Trophoblast cell (in vitro differentiated cells and primary cell): ENCODE measurements around the gene ACAP3.

Source experiments
- DNase-seq, 2 donors: peaks; one replicate each; pipeline ENCODE4 v3.0.0-alpha.2; 2016
- H2AFZ ChIP-seq: 2 replicates; pipeline ENCODE4 v1.6.1; 2013; ENCODE audit warnings: low read length, moderate library complexity, mild to moderate bottlenecking; ENCODE audit not compliant: insufficient read depth, poor library complexity
- H2AK5ac ChIP-seq: 2 replicates; pipeline ENCODE4 v1.6.1; 2013; ENCODE audit warnings: mild to moderate bottlenecking, low read length
- H2BK120ac ChIP-seq: 2 replicates; pipeline ENCODE4 v1.6.1; 2013; ENCODE audit warnings: low read length, mild to moderate bottlenecking, moderate library complexity; ENCODE audit not compliant: insufficient read depth, poor library complexity
- H2BK12ac ChIP-seq: 2 replicates; pipeline ENCODE4 v1.6.1; 2013; ENCODE audit warnings: mild to moderate bottlenecking, low read length, moderate library complexity
- H2BK5ac ChIP-seq: 2 replicates; pipeline ENCODE4 v1.6.1; 2013; ENCODE audit warnings: low read length, low read depth, moderate library complexity, mild to moderate bottlenecking; ENCODE audit not compliant: poor library complexity
- H3K14ac ChIP-seq: 2 replicates; pipeline ENCODE4 v1.6.1; 2013; ENCODE audit warnings: mild to moderate bottlenecking, low read length
- H3K18ac ChIP-seq: 2 replicates; pipeline ENCODE4 v1.6.1; 2013; ENCODE audit warnings: mild to moderate bottlenecking, low read length
- H3K23ac ChIP-seq: 2 replicates; pipeline ENCODE4 v1.6.1; 2013; ENCODE audit warnings: low read length
- H3K27ac ChIP-seq: 2 replicates; pipeline ENCODE4 v1.5.1; 2013; ENCODE audit warnings: low read depth, mild to moderate bottlenecking, inconsistent platforms, low read length, moderate library complexity
- H3K27me3 ChIP-seq: 2 replicates; pipeline ENCODE4 v1.6.1; 2013; ENCODE audit warnings: inconsistent platforms, mild to moderate bottlenecking, low read length, moderate library complexity; ENCODE audit not compliant: insufficient read depth
- H3K36me3 ChIP-seq, 2 experiments: 1 replicate in 1 of 2; 2 replicates in 1 of 2; pipeline ENCODE4 v1.6.1; 2013; ENCODE audit warnings: low read length in 2 of 2, mild to moderate bottlenecking in 2 of 2, moderate library complexity in 1 of 2; ENCODE audit not compliant: insufficient read depth in 2 of 2, control insufficient read depth in 1 of 2
- H3K4ac ChIP-seq: 2 replicates; pipeline ENCODE4 v1.6.1; 2013; ENCODE audit warnings: low read depth, mild to moderate bottlenecking, low read length, moderate library complexity
- H3K4me1 ChIP-seq, 2 experiments: 1 replicate in 1 of 2; 2 replicates in 1 of 2; pipeline ENCODE4 v1.6.1; 2013; ENCODE audit warnings: low read length in 2 of 2, mild to moderate bottlenecking in 2 of 2, moderate library complexity in 1 of 2; ENCODE audit not compliant: insufficient read depth in 2 of 2, control insufficient read depth in 1 of 2
- H3K4me2 ChIP-seq: 2 replicates; pipeline ENCODE4 v1.6.1; 2013; ENCODE audit warnings: inconsistent platforms, mild to moderate bottlenecking, low read length, moderate library complexity
- H3K4me3 ChIP-seq: 2 replicates; pipeline ENCODE4 v1.5.1; 2013; ENCODE audit warnings: mild to moderate bottlenecking, low read depth, low read length, inconsistent platforms
- H3K79me1 ChIP-seq: one replicate; pipeline ENCODE4 v1.6.1; 2013; ENCODE audit warnings: low read length
- H3K79me2 ChIP-seq: 2 replicates; pipeline ENCODE4 v1.6.1; 2013; ENCODE audit warnings: low read length, mild to moderate bottlenecking; ENCODE audit not compliant: control insufficient read depth, insufficient read depth, poor library complexity
- H3K9ac ChIP-seq: 2 replicates; pipeline ENCODE4 v1.6.1; 2013; ENCODE audit warnings: mild to moderate bottlenecking, low read length
- H3K9me3 ChIP-seq: 2 replicates; pipeline ENCODE4 v1.6.1; 2013; ENCODE audit warnings: low read depth, mild to moderate bottlenecking, control low read depth, inconsistent platforms, low read length; ENCODE audit not compliant: insufficient read depth
- H4K12ac ChIP-seq: 2 replicates; pipeline ENCODE4 v1.6.1; 2013; ENCODE audit warnings: low read depth, mild to moderate bottlenecking, low read length, moderate library complexity
- H4K8ac ChIP-seq: 2 replicates; pipeline ENCODE4 v1.6.1; 2013; ENCODE audit warnings: low read depth, mild to moderate bottlenecking, low read length, moderate library complexity
- H4K91ac ChIP-seq: one replicate; pipeline ENCODE4 v1.6.1; 2013; ENCODE audit warnings: low read depth, mild to moderate bottlenecking, low read length, moderate library complexity
- WGBS: extraction: QIAGEN DNeasy Blood & Tissue Kit; methylation state at CpG from one replicate; pipeline ENCODE4 v1.1.7; 2013; ENCODE audit warnings: missing lambda C conversion rate; ENCODE audit not compliant: insufficient read length, insufficient coverage; ENCODE audit errors: extremely low coverage; 5-methylcytosine and 5-hydroxymethylcytosine counted together

The ACAP3 gene

DNA sequence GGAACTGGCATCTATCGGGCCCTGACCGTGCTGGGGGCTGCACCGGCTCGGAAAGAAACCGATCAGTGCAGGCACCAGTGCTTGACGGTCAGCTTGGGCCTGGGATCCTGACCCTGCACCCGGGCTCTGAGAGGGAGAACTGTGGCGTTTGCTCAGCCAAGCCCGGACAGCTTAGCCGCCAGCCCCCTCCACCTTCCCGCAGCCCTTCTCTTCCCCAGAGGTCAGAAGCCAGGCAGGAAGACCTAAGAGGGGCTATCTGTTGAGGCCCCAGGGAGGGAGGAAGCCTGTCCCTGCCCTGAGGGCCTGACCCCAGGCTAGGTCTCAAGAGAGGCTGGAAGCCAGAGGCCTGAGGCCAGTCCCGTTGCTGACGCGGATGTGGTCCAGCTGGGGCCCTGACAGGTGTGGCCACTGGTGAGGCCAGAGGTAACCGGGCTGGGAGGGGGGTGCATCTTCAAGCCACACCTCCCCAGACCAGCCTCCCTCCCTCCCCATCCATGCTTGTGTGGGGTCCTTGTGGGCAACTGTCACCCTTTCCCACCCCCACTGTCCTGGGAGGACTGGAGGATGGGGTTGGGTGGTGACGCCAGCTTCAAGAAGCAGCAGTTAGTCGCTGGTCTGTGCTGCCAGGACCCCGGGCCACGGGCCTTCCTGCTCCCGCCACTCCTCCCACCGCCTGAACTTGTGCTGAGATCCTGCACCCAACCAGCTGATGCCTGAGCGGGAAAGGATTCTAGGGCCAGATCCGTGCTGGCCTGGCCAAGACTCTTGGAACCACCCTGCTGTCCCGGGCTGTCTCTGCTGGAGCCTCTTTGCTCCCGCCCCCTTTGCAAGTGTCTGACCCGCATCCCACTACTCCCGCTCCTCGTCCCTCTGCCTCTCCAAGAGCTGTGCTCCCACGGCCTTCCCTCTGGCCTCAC, 44.0 kb upstream of the ACAP3 start:
- Histone ChIP-seq H3K36me3 (peaks cover 30 to 31% of the 10 kb centered on the region in 2 experiments), H4K8ac (peak overlapping the region; percentile 67), H2AFZ (no peak overlapping the region), H4K91ac (peak overlapping the region; percentile 56), H4K12ac (peak overlapping the region; percentile 55), H3K79me2 (peaks cover 21% of the 10 kb centered on the region), H3K4me1 (peaks cover 31 to 43% of the 10 kb centered on the region in 2 experiments), H2BK5ac (peak overlapping the region; percentile 32), H3K14ac (no peak overlapping the region), H3K4ac (no peak overlapping the region), H3K9ac (no peak overlapping the region), H2BK120ac (no peak overlapping the region), H3K27me3 (peaks cover 9% of the 10 kb centered on the region), H3K4me2 (peak overlapping the region; percentile 33), H3K18ac (peak overlapping the region; percentile 61), H3K9me3 (no peaks in the 10 kb centered on the region), H2AK5ac (peak overlapping the region; percentile 55), H3K4me3 (peak overlapping the region; percentile 3), H2BK12ac (no peak overlapping the region), H3K27ac (peak overlapping the region; percentile 35), H3K23ac (no peak overlapping the region), H3K79me1 (peaks cover 18% of the 10 kb centered on the region)
- DNase-seq: peak; percentile 93 to 95
- WGBS: no CpG with 5 or more reads among the region's 29 CpGs

DNA sequence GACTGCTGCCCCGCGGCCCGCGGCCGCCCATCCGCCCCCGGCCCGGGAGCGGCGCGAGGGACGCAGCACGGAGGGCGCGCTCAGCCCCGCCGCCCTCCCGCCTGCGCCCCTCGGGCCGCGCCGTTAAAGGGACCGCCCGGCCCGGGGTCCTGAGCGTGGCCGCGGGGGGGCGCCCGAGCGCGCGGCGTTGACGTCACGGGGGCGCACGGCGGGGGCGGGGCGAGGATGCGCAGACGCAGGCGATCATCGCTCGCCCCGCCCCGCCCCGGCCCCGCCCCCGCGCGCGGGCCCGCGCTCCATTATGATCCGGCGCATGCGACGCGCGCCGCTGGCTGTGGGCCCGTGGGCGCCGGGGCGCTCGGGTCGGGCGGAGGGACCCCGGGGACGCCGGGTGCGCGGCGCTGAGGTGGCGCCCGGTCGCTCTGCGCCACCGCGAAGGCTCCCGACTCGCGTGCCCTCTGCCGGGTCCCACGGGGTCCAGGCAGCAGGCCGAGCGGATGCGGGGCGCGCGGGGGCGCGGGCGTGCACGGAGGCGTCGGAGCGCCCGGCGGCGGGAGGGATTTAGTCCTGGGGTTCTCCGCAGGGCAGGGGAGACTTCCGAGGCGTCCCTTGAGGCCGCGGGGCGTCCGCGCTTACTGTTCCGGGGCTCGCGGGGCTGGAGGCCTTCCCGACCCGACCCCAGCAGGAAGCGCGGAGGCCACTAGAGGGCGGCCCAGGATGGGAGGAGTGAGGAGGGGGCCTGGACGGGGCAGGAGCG, 41.7 kb upstream of the ACAP3 start, which contains the start of gene DVL1:
Gene DVL1 (minus strand): TSS at position 163 of the 757 bp plus-strand sequence. CDS start 353 bp downstream, outside the sequence.
- peak in 1 of 2 donors; percentile 79 for DNase-seq
- Histone ChIP-seq H3K14ac (peak within 1 kb of the TSS; percentile 96), H3K79me2 (peaks cover 28% of the 10 kb centered on the region), H2BK120ac (peak within 1 kb of the TSS; percentile 62), H2BK12ac (no peak within 1 kb of the TSS), H4K91ac (peak within 1 kb of the TSS; percentile 97), H3K79me1 (peaks cover 14% of the 10 kb centered on the region), H2AFZ (peak within 1 kb of the TSS; percentile 78), H3K4ac (peak within 1 kb of the TSS; percentile 94), H4K12ac (peak within 1 kb of the TSS; percentile 82), H3K23ac (no peak within 1 kb of the TSS), H4K8ac (peak within 1 kb of the TSS; percentile 98), H3K9ac (peak within 1 kb of the TSS; percentile 98), H3K18ac (peak within 1 kb of the TSS; percentile 96), H3K36me3 (peaks cover 25 to 30% of the 10 kb centered on the region in 2 experiments), H2BK5ac (peak within 1 kb of the TSS; percentile 85), H3K27me3 (peaks cover 5% of the 10 kb centered on the region), H3K27ac (peak within 1 kb of the TSS; percentile 94), H3K4me3 (peak within 1 kb of the TSS; percentile 91), H2AK5ac (peak within 1 kb of the TSS; percentile 87), H3K9me3 (no peaks in the 10 kb centered on the region), H3K4me1 (peaks cover 27 to 47% of the 10 kb centered on the region in 2 experiments), H3K4me2 (peak within 1 kb of the TSS; percentile 95)
- no CpG with 5 or more reads among the region's 122 CpGs for WGBS

DNA sequence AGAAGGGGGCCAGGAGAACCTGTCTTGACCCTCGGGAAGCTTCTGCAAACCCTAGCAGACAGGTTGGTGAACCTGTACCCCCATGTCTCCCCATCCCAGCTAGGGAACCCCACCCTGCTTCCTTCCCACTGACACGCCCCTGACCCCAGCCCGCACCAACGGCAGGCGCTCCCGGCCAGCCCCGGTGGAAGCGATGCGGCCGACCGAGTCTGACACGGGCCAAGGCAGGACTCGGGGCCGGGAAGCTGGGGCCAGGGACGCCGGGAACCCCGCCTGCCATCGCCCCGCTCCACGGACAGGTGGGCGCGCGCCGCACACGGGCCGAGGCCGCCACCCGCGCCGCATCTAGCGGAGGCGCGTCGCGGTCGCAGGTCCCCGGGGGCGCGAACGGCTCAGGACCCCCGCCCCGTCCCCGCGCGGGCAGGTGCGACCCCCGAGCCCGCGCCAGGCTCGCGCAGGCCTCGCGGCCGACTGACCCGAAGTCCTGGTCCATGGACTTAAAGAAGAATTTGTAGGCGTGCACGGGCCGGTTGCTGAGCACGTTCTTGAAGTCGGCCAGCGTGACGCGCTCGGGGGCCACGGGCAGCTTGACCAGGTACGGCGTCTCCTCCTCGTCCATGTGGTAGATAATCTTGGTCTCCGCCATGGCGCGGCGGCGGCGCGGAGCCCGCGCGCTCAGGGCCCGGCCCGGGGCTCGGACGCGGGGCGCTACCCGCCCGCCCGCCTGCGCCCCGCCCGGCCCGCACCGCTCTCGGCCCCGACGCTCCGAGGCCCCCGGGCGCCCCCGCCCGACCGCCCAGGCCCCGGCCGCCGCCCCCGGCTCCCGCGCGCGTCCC, 40.9 kb upstream of the ACAP3 start:
- no peak overlapping the region for H2BK12ac ChIP-seq
- H2AFZ ChIP-seq: peak overlapping the region; percentile 75
- H3K18ac ChIP-seq: peak overlapping the region; percentile 96
- no peaks in the 10 kb centered on the region for H3K9me3 ChIP-seq
- peak overlapping the region; percentile 23 for H3K27ac ChIP-seq
- peak overlapping the region; percentile 69 for H2AK5ac ChIP-seq
- peak overlapping the region; percentile 82 for H3K4me3 ChIP-seq
- peak overlapping the region; percentile 94 for H3K4ac ChIP-seq
- H3K14ac ChIP-seq: peak overlapping the region; percentile 95
- H3K4me2 ChIP-seq: peak overlapping the region; percentile 73
- no peaks in the 10 kb centered on the region for H3K27me3 ChIP-seq
- peaks cover 17 to 22% of the 10 kb centered on the region in 2 experiments for H3K36me3 ChIP-seq
- peak; percentile 46 to 68 for DNase-seq
- H3K23ac ChIP-seq: no peak overlapping the region
- peak overlapping the region; percentile 80 for H3K9ac ChIP-seq
- WGBS: no CpG with 5 or more reads among the region's 109 CpGs
- H3K4me1 ChIP-seq: peaks cover 23 to 45% of the 10 kb centered on the region in 2 experiments
- peaks cover 28% of the 10 kb centered on the region for H3K79me2 ChIP-seq
- peak overlapping the region; percentile 82 for H4K12ac ChIP-seq
- H4K8ac ChIP-seq: peak overlapping the region; percentile 84
- peaks cover 14% of the 10 kb centered on the region for H3K79me1 ChIP-seq
- peak overlapping the region; percentile 67 for H4K91ac ChIP-seq
- H2BK5ac ChIP-seq: peak overlapping the region; percentile 35
- H2BK120ac ChIP-seq: peak overlapping the region; percentile 47
